ENCODE measurements around the gene DLGAP1. TPM values are rescaled to one million over a fixed set of nuclear protein-coding genes. Genes with fewer than 3 reads are reported as not detected.
"Not testable (repeated sequence)": the region's sequence is repeated elsewhere in the genome, so short reads cannot be mapped to it uniquely, and the experiment has no call there.

Gene DLGAP1
- total RNA-seq, 1 donor from 2014 or later, result 0.52 TPM

GRCh38 chr18:3498698-3499471 is 956.2 kb downstream of the DLGAP1 start:
- no peak for DNase-seq (ENCODE audit: low spot score)

DNA sequence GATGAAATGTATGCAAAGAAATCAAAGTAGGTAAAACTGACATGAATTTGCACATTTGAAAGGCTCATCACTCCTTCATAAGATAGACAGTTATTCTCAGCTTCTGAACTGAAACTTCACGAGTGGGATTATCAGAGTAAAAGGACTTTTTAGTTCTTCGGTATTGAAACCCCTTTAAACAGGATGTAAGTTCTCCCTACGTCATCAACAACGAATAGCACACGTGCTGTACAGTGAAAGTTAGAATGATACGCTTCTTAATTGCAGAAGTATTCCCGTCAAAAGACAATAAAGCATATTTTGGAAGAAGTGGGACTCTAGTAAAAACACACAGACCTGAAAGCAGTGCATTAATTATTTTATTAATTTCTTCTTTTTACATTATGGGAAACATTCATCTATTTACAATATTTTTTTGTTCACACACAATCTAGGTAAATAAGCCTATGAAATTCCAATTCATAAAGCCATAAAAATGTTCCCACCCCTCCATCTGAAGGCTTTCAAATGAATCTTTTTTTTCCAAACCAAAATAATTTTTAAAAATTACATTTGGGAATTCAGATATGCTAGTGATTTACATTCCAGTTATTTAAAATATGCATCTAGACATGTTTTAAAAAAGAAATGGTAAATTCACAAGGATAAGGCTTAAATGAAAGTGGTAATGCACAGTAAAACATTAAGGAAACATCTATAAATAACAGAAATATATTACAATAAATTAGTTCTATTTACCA is 959.2 kb downstream of the DLGAP1 start:
- no peak for DNase-seq (ENCODE audit: low spot score)

- no peak for DNase-seq (ENCODE audit: low spot score)
Observed at GRCh38 chr18:3494569-3494968, 960.5 kb downstream of the DLGAP1 start.

- no peak for DNase-seq (ENCODE audit: low spot score)
Observed at GRCh38 chr18:3494245-3494526, 960.9 kb downstream of the DLGAP1 start.

DNA sequence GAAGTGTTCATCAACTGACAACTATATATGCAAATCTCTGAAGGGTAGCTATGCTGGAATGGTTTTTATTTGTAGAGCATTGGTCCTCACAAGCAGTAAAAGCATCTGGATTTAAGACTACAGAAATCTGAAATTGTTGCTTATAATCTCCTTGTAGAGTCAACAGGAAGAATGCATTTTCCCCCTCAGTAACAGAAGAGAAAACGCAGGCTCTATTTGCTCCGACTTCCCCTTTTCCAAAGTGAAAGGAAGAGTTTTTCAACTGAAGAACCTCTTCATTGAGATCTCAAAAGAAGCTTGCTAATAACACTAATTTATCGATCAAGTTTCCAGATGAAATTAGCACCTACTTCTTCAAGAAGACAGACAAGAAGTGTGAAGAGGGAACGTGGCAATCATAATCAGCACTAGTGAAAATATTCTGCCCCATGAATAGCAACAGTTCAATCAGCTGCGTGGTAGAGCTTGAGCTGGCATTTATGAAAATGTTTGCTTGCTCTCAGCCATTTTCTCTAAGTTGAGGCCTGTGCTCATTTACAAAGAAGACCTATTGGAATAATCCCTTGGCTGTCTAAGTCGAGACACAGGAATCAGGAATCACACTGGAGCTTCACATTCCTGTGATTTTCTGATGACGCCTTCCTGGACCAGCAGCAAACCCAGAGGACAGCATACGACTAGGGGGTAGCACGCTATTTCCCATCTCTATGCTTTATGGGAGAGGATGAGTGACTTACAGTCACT is 961.4 kb downstream of the DLGAP1 start:
- DNase-seq (ENCODE audit: low spot score), result no peak

DNA sequence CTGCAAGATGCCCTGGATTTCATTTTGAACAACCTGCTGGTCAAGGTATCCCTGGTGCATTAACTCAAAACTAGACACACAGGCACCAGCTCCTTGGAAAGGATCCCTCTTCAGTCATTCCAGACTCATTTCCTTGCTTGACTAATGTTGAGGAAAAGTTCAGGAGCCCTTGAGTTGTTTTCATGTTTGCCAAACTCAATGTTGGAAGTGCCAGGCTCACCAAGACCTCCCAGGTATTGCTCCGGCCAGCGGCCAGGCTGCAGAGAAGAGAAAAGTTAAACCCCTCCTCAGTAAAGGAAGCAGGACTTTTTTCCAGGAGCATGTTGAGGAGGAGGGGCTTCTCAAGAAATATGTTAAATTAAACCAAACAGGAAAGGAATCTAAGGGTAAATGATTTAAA is 962.4 kb downstream of the DLGAP1 start:
- no peak for DNase-seq (ENCODE audit: low spot score)

- DNase-seq (ENCODE audit: low spot score), result no peak
Observed at GRCh38 chr18:3491981-3492555, 963.0 kb downstream of the DLGAP1 start.

DNA sequence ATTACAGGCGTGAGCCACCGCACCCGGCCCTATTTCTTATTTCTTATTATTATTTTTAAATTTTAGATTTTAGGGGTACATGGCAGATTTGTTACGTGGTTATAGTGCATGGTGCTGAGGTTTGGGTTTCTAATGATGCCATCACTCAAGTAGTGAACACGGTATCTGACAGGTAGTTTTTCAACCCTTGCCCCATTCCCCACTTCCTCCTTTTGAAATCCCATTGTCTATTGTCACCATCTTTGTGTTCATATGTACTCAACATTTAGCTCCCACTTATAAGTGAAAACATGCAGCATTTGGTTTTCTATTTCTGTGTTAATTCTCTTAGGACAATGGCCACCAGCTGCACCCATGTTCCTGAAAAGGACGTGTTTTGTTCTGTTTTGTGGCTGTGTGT is 965.6 kb downstream of the DLGAP1 start:
- no peak for DNase-seq (ENCODE audit: low spot score)

DNA sequence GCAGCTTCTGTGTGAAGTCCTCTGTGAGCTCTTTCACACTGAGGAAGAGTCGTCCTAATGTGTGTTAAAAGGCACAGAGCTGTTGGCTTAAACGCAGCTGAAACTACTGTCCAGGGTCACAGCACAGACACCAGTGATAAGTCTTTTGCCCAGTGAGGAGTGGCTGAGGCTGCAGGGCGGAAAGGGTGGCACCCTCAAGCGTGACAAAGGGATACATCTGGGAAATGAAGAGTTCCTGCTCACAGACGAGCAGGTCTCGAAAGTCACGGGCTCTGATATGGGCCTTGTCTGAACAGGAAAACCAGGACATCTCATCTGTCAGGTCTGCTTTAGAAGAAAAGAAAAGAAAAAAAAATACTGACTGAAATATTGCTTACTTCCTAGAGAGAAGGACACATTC is 968.6 kb downstream of the DLGAP1 start:
- no peak for DNase-seq (ENCODE audit: low spot score)

DNA sequence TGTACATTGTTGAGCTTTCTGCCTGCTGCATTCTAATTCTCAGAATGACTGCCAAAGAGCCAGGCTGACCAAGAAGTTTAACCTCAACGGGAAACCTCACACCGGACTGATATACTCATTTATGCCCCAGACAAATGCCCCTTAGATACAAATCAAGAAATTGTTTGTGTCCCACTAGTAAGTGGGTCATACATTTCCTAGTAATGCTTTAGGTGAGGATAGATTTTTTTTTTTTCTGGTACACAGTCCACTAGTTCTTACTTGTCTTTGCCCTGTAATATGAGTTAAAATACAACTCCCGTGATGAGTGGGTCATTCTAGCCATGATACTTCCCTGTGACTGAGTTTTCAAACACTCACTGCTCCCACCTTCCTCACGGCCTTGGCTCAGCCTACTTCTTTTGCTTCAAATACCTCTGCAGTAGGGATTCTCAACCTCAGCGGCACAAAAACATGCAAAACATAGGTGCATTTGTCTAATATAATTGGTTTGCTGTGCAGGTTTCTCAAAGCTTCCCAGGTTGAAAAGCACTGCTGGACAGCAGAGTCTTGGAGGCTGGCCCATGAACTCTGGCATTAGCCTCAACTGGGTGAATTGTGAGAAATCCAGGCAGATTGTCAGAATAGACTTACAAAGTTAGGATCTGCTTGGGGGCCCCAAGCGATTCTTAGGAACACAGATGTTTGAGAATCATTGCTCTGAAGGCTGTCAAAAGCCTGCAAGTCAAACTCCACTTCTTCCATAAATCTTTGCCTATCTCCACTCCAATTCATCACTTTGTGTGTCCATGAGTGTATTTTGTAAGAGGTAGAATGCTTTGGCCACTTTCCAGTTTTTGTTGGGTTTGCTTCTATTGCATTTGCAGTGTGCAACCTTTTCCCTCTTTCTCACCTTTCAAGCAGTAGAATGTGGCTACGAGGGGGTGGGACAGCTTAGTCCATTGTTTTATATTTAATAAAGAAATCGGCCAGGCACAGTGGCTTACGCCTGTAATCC is 969.7 kb downstream of the DLGAP1 start:
- no peak for DNase-seq (ENCODE audit: low spot score)

GRCh38 chr18:3482258-3482657 is 972.8 kb downstream of the DLGAP1 start:
- DNase-seq (ENCODE audit: low spot score), result no peak

DNA sequence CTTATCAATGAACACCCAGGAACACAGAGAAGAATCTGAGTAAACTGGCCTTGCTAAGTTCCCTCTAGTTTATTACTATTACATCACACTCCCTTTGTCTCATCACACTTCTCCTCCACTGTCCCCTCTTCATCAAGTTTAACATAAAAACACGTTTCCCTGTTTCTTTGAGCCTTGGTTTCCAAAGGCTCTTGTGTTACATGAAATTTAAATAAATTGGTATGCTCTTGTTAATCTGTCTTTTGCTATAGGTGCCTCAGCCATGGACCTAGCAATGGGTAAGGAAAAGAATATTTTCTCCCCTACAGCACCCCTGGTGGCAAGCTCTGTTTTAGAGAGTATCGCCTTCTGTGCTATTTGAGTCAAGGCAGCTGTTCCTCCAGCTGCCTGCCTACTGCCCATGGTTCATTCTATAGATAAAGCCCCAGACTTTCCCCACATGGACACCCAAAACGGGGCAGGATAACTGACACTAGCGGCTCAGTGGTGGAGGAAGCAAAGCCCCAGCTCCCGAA is 973.4 kb downstream of the DLGAP1 start:
- no peak for DNase-seq (ENCODE audit: low spot score)

DNA sequence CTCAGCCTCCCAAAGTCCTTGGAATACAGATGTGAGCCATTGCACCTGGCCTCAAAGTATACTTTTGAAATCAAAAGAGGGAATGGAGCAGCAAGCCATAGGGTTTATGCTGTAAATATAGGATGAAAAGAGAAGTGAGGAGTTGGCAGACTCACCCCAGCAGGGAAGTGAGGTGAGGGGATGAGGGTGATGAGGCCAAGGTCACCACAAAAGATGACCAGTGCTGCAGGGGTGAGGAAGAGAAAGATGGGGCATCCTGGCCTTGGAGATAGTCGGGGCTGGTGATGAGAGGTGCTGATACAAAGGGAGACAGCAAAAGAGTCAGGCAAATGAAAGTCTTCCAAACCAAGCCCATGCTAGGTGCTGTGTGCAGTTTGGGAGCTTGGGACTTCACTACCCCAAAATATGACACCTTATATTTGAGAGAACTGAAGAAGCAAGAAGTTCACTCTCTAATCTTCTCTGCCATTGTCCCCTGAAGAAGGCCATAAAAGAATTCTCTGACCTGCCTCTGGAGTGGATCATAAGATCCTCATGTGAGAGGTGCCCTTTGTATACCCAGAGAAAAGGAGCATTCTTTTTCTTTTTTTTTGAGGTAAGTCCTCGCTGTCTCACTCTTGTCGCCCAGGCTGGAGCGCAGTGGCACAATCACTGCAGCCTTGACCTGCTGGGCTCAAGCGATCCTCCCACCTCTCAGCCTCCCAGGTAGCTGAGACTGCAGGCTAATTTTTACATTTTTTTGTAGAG is 974.1 kb downstream of the DLGAP1 start:
- DNase-seq (ENCODE audit: low spot score), result no peak

DNA sequence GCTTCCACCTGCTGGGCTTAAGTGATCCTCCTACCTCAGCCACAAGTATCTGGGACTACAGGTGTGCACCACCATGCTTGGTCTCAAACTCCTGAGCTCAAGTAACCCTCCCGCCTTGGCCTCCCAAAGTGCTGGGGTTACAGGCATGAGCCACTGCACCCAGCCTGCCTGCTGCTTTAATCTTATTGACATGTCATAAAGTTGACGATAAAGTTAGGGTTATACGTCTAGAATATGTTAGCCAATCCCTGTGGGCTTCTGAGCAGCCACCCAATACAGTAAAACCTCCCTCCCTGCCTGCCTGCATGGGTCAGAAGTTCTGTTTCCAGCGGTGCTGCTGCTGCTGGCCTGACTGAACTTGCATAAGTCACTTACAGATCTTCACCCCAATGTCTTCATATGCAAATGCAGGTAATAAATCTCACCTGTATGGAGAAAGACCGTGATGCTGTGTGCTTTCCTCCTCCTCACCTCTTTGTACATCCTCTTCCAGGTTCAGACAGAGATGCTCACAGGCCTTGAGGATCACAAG is 975.1 kb downstream of the DLGAP1 start:
- no peak for DNase-seq (ENCODE audit: low spot score)

GRCh38 chr18:3478262-3478978 is 976.7 kb downstream of the DLGAP1 start:
- no peak for DNase-seq (ENCODE audit: low spot score)

DNA sequence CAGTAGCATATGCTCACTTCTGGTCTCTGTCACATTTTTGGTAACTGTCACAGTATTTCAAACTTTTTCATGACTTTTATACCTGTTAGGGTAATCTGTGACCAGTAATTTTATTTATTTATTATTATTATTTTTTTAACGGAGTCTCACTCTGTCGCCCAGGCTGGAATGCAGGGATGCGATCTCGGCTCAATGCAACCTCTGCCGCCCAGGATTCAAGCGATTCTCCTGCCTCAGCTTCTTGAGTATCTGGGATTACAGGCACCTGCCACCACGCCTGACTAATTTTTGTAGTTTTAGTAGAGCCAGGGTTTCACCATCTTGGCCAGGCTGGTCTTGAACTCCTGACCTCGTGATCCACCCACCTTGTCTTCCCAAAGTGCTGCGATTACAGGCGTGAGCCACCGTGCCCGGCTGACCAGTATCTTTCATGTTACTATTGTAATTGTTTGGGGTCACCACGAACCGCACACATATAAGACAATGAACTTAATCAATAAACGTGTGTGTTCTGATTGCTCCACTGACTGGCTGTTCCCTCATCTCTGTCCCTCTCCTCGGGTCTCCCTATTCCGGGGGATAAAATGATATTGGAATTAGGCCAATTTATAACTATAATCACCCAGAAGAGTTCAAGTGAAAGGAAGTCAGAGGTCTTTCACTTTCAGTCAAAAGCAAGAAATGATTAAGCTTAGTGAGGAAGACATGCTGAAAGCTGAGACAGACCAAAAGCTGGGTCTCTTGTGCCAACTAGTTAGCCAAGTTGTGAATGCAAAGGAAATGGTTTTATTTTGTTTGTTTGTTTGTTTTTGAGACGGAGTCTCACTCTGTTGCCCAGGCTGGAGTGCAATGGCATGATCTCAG is 982.2 kb downstream of the DLGAP1 start:
- DNase-seq (ENCODE audit: low spot score), result no peak

GRCh38 chr18:3472121-3472520 is 983.0 kb downstream of the DLGAP1 start:
- DNase-seq (ENCODE audit: low spot score), result not testable (repeated sequence)

DNA sequence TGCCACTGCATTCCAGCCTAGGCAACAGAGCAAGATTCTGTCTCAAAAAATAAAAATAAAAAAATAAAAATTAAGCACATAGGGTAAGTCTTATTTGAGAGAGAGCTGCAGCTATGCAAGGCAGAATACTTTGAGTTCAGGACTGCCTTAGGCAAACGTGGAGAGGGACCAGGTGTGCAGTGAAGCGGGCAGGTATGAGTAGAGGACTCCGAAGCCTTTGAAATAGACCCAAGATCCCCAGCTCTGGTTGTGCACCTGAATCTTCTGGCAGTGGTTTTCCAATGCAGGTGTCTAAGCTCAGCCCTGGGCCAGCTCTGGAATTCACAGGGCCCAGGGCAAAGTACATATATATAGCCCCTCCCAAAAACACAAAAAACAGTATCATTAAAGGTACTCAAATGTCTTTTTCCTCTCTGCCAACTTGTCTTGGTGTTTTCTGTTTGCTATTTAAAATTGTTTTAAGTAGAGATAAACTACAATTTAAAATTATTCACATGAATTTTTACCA is 983.9 kb downstream of the DLGAP1 start:
- DNase-seq (ENCODE audit: low spot score), result no peak
